ENCODE measurements around the gene SURF2. TPM values are rescaled to one million over a fixed set of nuclear protein-coding genes. Genes with fewer than 3 reads are reported as not detected.

Gene SURF2
- polyA plus RNA-seq, 1 experiment: 9.9 TPM

GRCh38 chr9:133366435-133366834, 10.1 kb downstream of the SURF2 start:
- H3K27ac ChIP-seq (ENCODE audit: low read depth, low read length): no peak overlapping the region
- CTCF ChIA-PET: no interaction called here
- H3K4me3 ChIP-seq (ENCODE audit: low read depth, low read length): no peak overlapping the region
- POLR2A ChIA-PET: interaction anchor here (0.9 to 1.7 kb wide), 2 partner anchors 11 to 19 kb away, joined by 3 to 4 read pairs; partner anchors contain the start of genes MED22, RPL7A and SURF1
- no peak for DNase-seq (ENCODE audit: low read depth, low spot score)
- no peaks in the 10 kb centered on the region for H3K9me3 ChIP-seq (ENCODE audit: control insufficient read depth, insufficient read depth, low read length)
- no peaks in the 10 kb centered on the region for H3K27me3 ChIP-seq (ENCODE audit: control insufficient read depth, insufficient read depth, low read length)
- no peak for TF ChIP-seq CTCF (IDR thresholded peaks at IDR 0.05; ENCODE audit: low read depth, low read length)

GRCh38 chr9:133367221-133367620, 10.9 kb downstream of the SURF2 start:
- POLR2A ChIA-PET: interaction anchor here (1.7 kb wide), 1 partner anchor 19 kb away, joined by 4 read pairs; the partner anchor contains the start of genes MED22 and RPL7A
- Histone ChIP-seq H3K9me3 (ENCODE audit: control insufficient read depth, insufficient read depth, low read length) (no peaks in the 10 kb centered on the region), H3K27ac (ENCODE audit: low read depth, low read length) (no peak overlapping the region), H3K27me3 (ENCODE audit: control insufficient read depth, insufficient read depth, low read length) (no peaks in the 10 kb centered on the region), H3K4me3 (ENCODE audit: low read depth, low read length) (no peak overlapping the region)
- DNase-seq (ENCODE audit: low read depth, low spot score): no peak
- TF ChIP-seq CTCF (IDR thresholded peaks at IDR 0.05; ENCODE audit: low read depth, low read length): no peak
- CTCF ChIA-PET: no interaction called here

- TF ChIP-seq CTCF (IDR thresholded peaks at IDR 0.05; ENCODE audit: low read depth, low read length): no peak
- Histone ChIP-seq H3K27me3 (ENCODE audit: control insufficient read depth, insufficient read depth, low read length) (no peaks in the 10 kb centered on the region), H3K4me3 (ENCODE audit: low read depth, low read length) (no peak overlapping the region), H3K9me3 (ENCODE audit: control insufficient read depth, insufficient read depth, low read length) (no peaks in the 10 kb centered on the region), H3K27ac (ENCODE audit: low read depth, low read length) (no peak overlapping the region)
- DNase-seq (ENCODE audit: low read depth, low spot score): no peak
- CTCF ChIA-PET: no interaction called here
- POLR2A ChIA-PET: interaction anchor here (1.7 kb wide), 1 partner anchor 20 kb away, joined by 4 read pairs; the partner anchor contains the start of genes MED22 and RPL7A
These were observed 11.4 kb downstream of the SURF2 start for GRCh38 chr9:133367778-133368177.

GRCh38 chr9:133368249-133368881, 12.0 kb downstream of the SURF2 start:
- H3K9me3 ChIP-seq (ENCODE audit: control insufficient read depth, insufficient read depth, low read length): no peaks in the 10 kb centered on the region
- H3K27me3 ChIP-seq (ENCODE audit: control insufficient read depth, insufficient read depth, low read length): no peaks in the 10 kb centered on the region
- ChIA-PET CTCF (no interaction called here), POLR2A (interaction anchor here (0.7 to 1.7 kb wide), 2 partner anchors 20 to 21 kb away, joined by 3 to 4 read pairs; partner anchors contain the start of genes MED22 and RPL7A)
- H3K27ac ChIP-seq (ENCODE audit: low read depth, low read length): no peak overlapping the region
- H3K4me3 ChIP-seq (ENCODE audit: low read depth, low read length): no peak overlapping the region
- no peak for TF ChIP-seq CTCF (IDR thresholded peaks at IDR 0.05; ENCODE audit: low read depth, low read length)
- no peak for DNase-seq (ENCODE audit: low read depth, low spot score)

- DNase-seq (ENCODE audit: low read depth, low spot score): no peak
- POLR2A ChIA-PET: interaction anchor here (1.0 kb wide), 1 partner anchor 22 kb away, joined by 3 read pairs; the partner anchor contains the start of genes MED22 and RPL7A
- Histone ChIP-seq H3K27me3 (ENCODE audit: control insufficient read depth, insufficient read depth, low read length) (no peaks in the 10 kb centered on the region), H3K4me3 (ENCODE audit: low read depth, low read length) (no peak overlapping the region), H3K27ac (ENCODE audit: low read depth, low read length) (no peak overlapping the region), H3K9me3 (ENCODE audit: control insufficient read depth, insufficient read depth, low read length) (no peaks in the 10 kb centered on the region)
- CTCF ChIA-PET: no interaction called here
- no peak for TF ChIP-seq CTCF (IDR thresholded peaks at IDR 0.05; ENCODE audit: low read depth, low read length)
These were observed 13.1 kb downstream of the SURF2 start for GRCh38 chr9:133369422-133369821.

All from AG04450 (cell line).